Measurements from ENCODE around the gene RETN.
"Not testable (repeated sequence)": the region's sequence is repeated elsewhere in the genome, so short reads cannot be mapped to it uniquely, and the experiment has no call there.

Gene RETN

DNA sequence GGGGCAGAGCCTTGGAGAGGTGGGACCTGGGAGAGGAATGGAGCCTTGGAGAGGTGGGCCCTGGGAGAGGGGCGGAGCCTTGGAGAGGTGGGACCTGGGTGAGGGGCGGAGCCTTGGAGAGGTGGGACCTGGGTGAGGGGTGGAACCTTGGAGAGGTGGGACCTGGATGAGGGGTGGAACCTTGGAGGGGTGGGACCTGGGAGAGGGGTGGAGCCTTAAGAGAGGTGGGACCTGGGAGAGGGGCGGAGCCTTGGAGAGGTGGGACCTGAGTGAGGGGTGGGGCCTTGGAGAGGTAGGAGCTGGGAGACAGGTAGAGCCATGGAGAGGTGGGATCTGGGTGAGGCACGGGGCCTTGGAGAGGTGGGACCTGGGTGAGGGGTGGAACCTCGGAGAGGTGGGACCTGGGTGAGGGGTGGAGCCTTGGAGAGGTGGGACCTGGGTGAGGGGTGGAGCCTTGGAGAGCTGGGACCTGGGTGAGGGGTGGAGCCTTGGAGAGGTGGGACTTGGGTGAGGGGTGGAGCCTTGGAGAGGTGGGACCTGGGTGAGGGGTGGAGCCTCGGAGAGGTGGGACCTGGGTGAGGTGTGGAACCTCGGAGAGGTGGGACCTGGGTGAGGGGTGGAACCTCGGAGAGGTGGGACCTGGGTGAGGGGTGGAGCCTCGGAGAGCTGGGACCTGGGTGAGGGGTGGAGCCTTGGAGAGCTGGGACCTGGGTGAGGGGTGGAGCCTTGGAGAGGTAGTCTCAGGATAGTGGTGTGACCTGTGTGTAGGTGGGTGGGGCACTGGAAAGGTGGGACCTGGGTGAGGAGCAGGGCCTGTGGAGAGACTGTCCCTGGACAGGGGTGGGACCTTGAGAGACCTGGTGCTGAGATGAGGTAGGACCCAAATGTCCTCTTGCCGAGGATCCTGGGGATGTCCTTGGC is 25.0 kb upstream of the RETN start:
- not testable (repeated sequence) for DNase-seq (ENCODE audit: low spot score in 2 of 2); H3K9me3 Mint-ChIP-seq; H3K4me3 Mint-ChIP-seq; ATAC-seq (ENCODE audit: low read depth); H3K27ac Mint-ChIP-seq; H3K27me3 Mint-ChIP-seq
- Mint-ChIP-seq H3K4me1 (peaks cover 19% of the 10 kb centered on the region), H3K36me3 (peaks cover 20% of the 10 kb centered on the region)

DNA sequence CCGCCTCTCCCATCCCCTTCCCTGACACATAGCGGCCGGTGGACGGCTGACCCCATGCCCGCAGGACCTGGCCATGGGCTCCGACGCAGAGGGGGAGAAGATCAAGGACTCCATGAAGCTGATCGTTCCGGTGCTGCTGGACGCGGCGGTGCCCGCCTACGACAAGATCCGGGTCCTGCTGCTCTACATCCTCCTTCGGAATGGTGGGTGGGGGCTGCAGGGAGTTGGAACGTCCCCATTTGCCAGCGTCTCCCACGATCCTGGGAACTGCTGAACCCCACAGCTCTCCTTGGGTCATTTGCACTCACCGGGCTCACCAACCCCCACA is 24.3 kb upstream of the RETN start:
- DNase-seq (ENCODE audit: low spot score in 2 of 2) (no peak), ATAC-seq (ENCODE audit: low read depth) (no peak)
- Mint-ChIP-seq H3K4me1 (peaks cover 17% of the 10 kb centered on the region), H3K36me3 (peaks cover 20% of the 10 kb centered on the region), H3K27me3 (no peaks in the 10 kb centered on the region), H3K9me3 (peaks cover 1% of the 10 kb centered on the region), H3K4me3 (no peak overlapping the region), H3K27ac (no peak overlapping the region)

DNA sequence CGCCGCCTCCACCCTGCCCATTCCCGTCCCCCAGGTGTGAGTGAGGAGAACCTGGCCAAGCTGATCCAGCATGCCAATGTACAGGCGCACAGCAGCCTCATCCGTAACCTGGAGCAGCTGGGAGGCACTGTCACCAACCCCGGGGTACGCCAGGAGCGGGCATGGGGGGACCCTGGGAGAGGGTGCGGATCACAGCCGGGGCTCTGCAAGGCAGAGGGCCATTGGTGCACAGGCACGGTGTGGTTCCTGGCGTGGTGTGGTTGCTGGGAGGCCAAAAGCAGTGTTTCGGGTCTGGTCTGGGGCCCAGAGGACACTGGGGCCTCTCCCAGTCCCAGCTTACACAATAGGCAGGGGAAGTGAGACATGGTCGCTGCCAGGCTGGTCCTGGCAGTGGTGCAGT is 23.7 kb upstream of the RETN start:
- peaks cover 15% of the 10 kb centered on the region for H3K36me3 Mint-ChIP-seq
- peaks cover 10% of the 10 kb centered on the region for H3K4me1 Mint-ChIP-seq
- no peaks in the 10 kb centered on the region for H3K27me3 Mint-ChIP-seq
- H3K9me3 Mint-ChIP-seq: no peaks in the 10 kb centered on the region
- H3K4me3 Mint-ChIP-seq: no peak overlapping the region
- DNase-seq (ENCODE audit: low spot score in 2 of 2) (no peak), ATAC-seq (ENCODE audit: low read depth) (no peak)
- no peak overlapping the region for H3K27ac Mint-ChIP-seq

DNA sequence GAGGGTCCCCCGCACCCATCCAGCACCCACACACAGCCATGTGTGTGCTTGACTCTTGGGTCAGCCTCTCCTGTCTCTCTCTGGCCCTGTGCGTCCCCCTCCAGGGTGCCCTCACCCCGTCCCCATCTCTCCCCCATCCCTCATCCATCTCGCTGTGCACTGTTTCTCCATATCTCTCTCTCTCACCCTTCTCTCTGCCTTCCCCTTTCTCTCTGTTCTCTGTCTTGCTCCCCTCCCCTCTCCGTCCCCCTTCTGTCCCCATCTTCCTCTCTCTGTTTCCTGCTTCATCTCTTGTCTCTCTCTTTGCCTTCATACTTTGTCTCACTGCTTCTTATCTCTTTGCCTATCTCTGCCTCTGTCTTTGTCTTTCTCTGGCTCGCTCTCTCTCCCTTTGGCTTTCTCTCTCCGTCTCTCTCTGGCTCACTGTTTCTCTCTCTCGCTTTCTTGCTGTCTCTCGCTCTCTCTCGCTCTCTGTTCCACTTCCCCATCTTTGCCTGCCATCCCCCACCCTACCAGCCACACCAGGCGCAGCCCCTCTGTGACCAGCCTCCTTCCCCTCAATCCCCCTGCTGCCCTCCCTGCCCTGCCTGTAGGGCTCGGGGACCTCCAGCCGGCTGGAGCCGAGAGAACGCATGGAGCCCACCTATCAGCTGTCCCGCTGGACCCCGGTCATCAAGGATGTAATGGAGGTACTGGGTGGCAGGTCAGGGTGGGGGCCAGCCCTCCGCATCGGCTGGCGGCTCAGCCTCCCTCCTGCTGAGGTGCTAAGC is 23.0 kb upstream of the RETN start:
- Mint-ChIP-seq H3K4me1 (peaks cover 7% of the 10 kb centered on the region), H3K36me3 (peaks cover 12% of the 10 kb centered on the region), H3K9me3 (no peaks in the 10 kb centered on the region), H3K4me3 (no peak overlapping the region), H3K27ac (peak overlapping the region; percentile 15), H3K27me3 (no peaks in the 10 kb centered on the region)
- ATAC-seq (ENCODE audit: low read depth): no peak
- DNase-seq (ENCODE audit: low spot score in 2 of 2): no peak

DNA sequence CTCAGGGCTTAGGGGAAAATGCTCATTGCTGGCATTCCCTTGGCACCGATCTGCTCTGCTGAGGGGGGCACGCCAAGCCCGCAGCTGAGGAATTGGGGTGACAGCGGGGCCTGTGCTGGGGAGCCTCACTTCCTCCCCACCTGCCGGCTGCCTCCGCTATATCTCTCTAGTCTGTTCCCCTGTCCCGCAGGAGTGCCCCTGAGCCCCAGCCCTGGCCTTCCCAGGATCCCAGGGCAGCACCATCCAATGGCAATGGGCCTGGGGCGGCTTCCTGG is 22.5 kb upstream of the RETN start:
- DNase-seq (ENCODE audit: low spot score in 2 of 2): no peak
- Mint-ChIP-seq H3K4me1 (peaks cover 7% of the 10 kb centered on the region), H3K4me3 (no peak overlapping the region), H3K9me3 (no peaks in the 10 kb centered on the region), H3K27ac (no peak overlapping the region), H3K27me3 (no peaks in the 10 kb centered on the region), H3K36me3 (peaks cover 12% of the 10 kb centered on the region)
- no peak for ATAC-seq (ENCODE audit: low read depth)

DNA sequence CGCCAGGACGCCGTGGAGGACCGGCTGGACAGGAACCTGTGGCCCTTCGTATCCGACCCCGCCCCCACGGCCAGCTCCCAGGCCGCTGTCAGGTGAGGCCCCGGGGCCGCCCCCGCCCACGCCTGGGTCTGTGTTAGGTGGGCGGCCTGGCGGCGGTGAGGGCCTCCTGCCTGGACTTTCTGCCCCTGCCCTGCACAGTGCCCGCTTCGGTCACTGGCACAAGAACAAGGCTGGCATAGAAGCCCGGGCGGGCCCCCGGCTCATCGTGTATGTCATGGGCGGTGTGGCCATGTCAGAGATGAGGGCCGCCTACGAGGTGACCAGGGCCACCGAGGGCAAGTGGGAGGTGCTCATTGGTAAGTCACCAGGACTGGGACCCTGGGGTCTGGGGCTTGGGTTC is 21.7 kb upstream of the RETN start:
- H3K4me1 Mint-ChIP-seq: peaks cover 9% of the 10 kb centered on the region
- peaks cover 12% of the 10 kb centered on the region for H3K36me3 Mint-ChIP-seq
- H3K9me3 Mint-ChIP-seq: no peaks in the 10 kb centered on the region
- H3K27ac Mint-ChIP-seq: no peak overlapping the region
- no peak for ATAC-seq (ENCODE audit: low read depth)
- H3K27me3 Mint-ChIP-seq: no peaks in the 10 kb centered on the region
- no peak for DNase-seq (ENCODE audit: low spot score in 2 of 2)
- H3K4me3 Mint-ChIP-seq: no peak overlapping the region

DNA sequence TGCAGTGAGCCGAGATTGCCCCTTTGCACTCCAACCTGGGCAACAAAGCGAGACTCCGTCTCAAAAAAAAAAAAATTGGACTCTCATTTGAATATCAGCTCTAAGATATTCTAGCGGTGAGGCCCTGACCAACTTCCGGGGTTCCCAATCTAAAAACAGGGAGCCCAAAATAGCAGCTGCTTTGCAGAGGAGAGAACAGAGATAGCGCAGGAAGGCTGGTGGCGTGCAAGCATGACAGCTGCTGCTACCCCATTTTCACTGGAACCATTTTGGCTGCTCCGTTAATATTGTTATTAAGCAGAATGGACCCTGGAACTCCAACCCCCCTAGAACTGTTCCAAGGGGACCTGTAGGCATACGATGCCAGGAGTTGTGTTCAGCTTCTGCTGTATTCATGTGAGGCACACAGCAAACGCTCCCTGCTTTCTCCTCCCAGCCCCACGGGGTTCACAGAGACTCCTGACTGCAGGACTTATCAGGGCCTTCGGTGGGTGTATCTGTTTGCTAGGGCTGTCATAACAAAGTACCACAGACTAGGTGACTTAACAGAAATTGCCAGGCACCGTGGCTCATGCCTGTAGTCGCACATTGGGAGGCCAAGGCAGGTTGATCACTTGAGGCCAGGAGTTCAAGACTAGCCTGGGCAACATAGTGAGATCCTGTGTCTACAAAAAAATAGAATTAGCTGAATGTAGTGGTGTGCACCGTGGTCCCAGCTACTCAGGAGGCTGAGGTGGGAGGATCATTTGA is 20.4 kb upstream of the RETN start:
- Mint-ChIP-seq H3K4me3 (no peak overlapping the region), H3K4me1 (peaks cover 11% of the 10 kb centered on the region), H3K27me3 (no peaks in the 10 kb centered on the region), H3K36me3 (peaks cover 12% of the 10 kb centered on the region), H3K27ac (no peak overlapping the region), H3K9me3 (no peaks in the 10 kb centered on the region)
- DNase-seq (ENCODE audit: low spot score in 2 of 2): no peak
- ATAC-seq (ENCODE audit: low read depth): no peak

DNA sequence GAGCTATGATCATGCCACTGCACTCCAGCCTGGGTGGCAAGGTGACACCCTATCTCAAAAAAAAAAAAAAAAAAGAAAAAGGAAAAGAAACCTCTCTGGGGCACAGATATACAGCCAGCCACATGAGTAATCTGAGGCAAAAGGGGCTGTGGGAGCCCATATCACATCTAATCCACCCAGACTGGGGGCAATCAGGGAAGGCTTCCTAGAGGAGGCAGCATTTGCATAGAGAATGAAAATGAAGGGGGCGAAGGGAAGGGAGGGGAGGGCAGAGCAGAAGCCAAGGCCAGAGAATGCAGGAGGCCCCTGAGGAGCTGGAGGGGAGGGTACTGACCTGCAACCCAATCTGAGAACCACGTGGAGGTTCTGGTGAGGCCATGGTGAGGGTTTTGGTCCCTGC is 18.7 kb upstream of the RETN start:
- H3K27ac Mint-ChIP-seq: no peak overlapping the region
- ATAC-seq (ENCODE audit: low read depth) (no peak), DNase-seq (ENCODE audit: low spot score in 2 of 2) (no peak)
- H3K4me3 Mint-ChIP-seq: no peak overlapping the region
- no peaks in the 10 kb centered on the region for H3K9me3 Mint-ChIP-seq
- no peaks in the 10 kb centered on the region for H3K27me3 Mint-ChIP-seq
- peaks cover 11% of the 10 kb centered on the region for H3K4me1 Mint-ChIP-seq
- peaks cover 8% of the 10 kb centered on the region for H3K36me3 Mint-ChIP-seq

DNA sequence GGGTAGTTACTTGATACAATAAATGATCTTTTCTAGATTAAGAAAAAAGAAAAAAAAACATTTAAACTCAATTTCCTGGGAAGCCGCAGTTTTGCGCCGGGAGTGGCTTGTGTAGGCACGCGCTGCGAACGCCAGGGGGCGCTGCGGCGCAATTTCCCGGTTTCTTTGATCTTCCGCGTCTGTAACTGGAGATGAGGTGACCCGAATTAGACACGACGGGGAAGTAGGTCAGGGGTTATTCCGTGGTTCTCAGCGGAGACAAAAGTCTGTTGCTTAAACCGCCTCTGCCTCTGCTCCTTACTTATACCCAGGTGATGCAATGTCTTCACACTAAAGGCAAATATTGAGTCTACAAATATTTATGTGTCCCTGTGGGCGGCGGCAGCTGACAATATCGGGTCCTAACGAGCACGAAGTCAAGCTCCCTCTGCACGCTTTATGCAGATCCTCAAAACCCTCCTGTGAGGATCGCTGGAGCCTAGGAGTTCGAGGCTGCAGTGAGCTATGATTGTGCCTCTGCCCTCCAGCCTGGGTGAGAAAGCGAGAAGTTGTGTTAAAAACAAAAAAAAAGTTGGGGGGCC is 16.7 kb upstream of the RETN start:
- H3K36me3 Mint-ChIP-seq: peaks cover 2% of the 10 kb centered on the region
- H3K27ac Mint-ChIP-seq: peak overlapping the region; percentile 45
- ATAC-seq (ENCODE audit: low read depth) (peak; percentile 95), DNase-seq (ENCODE audit: low spot score in 2 of 2) (peak; percentile 83 to 85)
- peaks cover 7% of the 10 kb centered on the region for H3K4me1 Mint-ChIP-seq
- H3K27me3 Mint-ChIP-seq: no peaks in the 10 kb centered on the region
- H3K4me3 Mint-ChIP-seq: peak overlapping the region; percentile 80
- H3K9me3 Mint-ChIP-seq: no peaks in the 10 kb centered on the region

DNA sequence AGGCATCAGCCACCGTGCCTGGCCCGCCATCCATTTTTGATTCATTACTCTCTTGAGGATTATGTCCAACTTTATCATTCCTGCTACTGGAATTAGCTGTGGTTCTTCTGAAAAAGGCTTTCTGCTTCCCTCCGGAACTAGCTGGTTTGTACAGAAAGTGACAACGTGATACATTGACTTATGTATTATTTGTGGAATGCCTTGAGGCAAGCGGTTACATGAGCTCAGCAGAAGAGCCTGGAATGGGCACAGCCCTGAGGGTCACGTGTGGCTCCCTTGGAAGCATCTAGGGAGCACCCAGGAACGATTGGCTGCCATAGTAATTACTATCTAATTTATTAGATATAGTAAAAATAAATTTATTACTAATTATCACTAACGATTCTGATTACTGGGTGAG is 14.4 kb upstream of the RETN start:
- Mint-ChIP-seq H3K9me3 (no peaks in the 10 kb centered on the region), H3K4me1 (peaks cover 11% of the 10 kb centered on the region), H3K4me3 (no peak overlapping the region), H3K36me3 (no peaks in the 10 kb centered on the region), H3K27ac (no peak overlapping the region), H3K27me3 (no peaks in the 10 kb centered on the region)
- DNase-seq (ENCODE audit: low spot score in 2 of 2) (no peak), ATAC-seq (ENCODE audit: low read depth) (no peak)

DNA sequence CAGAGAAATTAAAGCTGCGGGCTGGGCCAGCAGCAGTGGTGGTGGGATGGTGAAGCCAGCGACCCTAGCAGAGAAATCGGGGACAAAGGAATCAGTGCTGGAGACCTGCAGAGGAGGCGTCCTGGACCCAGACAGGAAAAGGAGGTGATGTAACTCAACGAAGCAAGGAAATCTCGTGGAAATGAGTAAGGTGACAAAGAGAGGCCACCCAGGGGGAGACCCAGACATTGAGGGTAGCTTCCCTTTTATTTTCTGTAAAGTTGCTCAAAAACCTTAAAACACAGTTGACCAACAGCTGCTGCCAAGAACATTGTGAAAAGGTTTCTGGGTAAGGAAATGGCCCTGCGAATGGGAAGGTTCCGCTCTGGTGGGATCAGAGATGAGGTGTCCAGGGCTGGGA is 13.3 kb upstream of the RETN start:
- no peaks in the 10 kb centered on the region for H3K27me3 Mint-ChIP-seq
- no peaks in the 10 kb centered on the region for H3K9me3 Mint-ChIP-seq
- H3K4me3 Mint-ChIP-seq: no peak overlapping the region
- no peak overlapping the region for H3K27ac Mint-ChIP-seq
- DNase-seq (ENCODE audit: low spot score in 2 of 2): no peak
- peaks cover 11% of the 10 kb centered on the region for H3K4me1 Mint-ChIP-seq
- H3K36me3 Mint-ChIP-seq: no peaks in the 10 kb centered on the region
- ATAC-seq (ENCODE audit: low read depth): no peak

DNA sequence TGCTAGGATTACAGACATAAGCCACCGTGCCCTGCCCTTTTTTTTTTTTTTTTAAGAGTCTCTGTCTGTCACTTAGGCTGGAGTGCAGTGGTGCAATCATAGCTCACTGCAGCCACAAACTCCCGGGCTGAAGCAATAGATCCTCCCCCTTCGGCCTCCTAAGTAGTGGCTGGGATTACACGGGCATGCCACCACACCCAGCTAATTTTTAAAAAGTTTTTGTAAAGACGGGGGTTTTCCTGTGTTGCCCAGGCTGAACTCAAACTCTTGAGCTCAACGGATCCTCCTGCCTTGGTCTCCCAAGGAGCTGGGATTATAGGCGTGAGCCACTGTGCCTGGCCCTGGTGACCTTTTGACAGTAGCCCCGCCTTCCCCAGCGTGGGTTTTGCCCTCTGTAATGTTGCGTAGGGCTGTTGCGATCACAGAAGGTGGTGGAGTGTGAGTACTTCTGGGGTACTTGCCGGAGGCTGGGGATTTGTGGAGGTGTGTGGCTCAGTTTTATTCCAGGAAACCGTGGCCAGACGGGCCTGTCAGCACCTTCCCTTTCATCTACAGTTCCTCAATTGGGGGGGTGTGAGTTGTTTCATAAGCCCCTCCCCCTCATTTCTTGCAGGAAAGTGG is 11.6 kb upstream of the RETN start:
- ATAC-seq (ENCODE audit: low read depth) (no peak), DNase-seq (ENCODE audit: low spot score in 2 of 2) (no peak)
- Mint-ChIP-seq H3K9me3 (no peaks in the 10 kb centered on the region), H3K4me3 (no peak overlapping the region), H3K36me3 (no peaks in the 10 kb centered on the region), H3K27me3 (no peaks in the 10 kb centered on the region), H3K4me1 (peaks cover 9% of the 10 kb centered on the region), H3K27ac (peak overlapping the region; percentile 91)

DNA sequence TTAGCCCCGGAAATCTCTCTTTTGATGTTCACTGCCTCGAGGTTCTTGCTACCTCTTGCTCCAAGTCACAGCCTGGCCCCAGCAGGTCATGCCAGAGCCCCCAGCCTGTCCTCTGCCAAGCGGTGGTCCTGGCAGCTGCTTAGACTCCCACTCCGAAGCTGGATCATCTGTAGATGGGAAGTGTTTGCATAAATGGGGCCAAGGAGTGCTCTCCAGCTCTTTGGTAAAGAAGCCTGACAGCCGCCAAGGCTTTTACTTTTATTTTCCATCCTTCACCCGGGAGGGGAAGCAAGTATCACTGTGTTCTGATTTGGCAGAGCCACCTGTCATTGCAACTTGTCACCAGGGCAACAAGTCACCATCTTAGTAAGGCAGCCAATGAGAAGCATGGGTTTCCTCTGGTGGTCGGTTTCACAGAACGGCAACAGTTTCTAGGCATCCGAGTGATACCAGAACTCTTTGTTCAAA is 10.6 kb upstream of the RETN start:
- H3K4me3 Mint-ChIP-seq: peak overlapping the region; percentile 83
- ATAC-seq (ENCODE audit: low read depth) (peak; percentile 100), DNase-seq (ENCODE audit: low spot score in 2 of 2) (peak in 1 of 2 donors; percentile 68)
- no peaks in the 10 kb centered on the region for H3K9me3 Mint-ChIP-seq
- H3K36me3 Mint-ChIP-seq: no peaks in the 10 kb centered on the region
- H3K27ac Mint-ChIP-seq: peak overlapping the region; percentile 91
- H3K4me1 Mint-ChIP-seq: peaks cover 4% of the 10 kb centered on the region
- no peaks in the 10 kb centered on the region for H3K27me3 Mint-ChIP-seq

All from memory B cell (primary cell).